Measurements from ENCODE around the gene NUMB.
"Not testable (repeated sequence)": the region's sequence is repeated elsewhere in the genome, so short reads cannot be mapped to it uniquely, and the experiment has no call there.

Gene NUMB

DNA sequence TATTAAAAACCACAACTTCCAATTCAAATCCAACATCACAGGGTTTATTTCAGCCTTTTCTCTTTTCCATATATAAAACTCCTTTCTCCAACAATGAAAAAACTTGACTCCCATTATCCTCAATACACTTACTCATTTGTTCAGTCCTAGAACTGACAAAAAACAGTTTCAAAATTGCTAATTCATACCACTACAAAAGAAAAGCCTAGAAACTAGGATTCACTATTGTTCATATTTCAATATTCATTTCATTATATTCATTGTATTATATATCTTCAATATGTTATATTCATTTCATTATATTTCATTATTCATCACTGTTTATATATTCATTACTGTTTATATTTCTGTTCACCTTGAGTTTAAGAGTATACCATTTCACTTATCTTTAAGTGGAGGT, 85.8 kb downstream of the NUMB start:
- Mint-ChIP-seq H3K9me3 (no peaks in the 10 kb centered on the region), H3K27me3 (no peaks in the 10 kb centered on the region), H3K36me3 (ENCODE audit: low read depth) (peaks cover 4% of the 10 kb centered on the region), H3K27ac (no peak overlapping the region), H3K4me3 (no peak overlapping the region), H3K4me1 (ENCODE audit: low read depth) (peaks cover 6% of the 10 kb centered on the region)

GRCh38 chr14:73370561-73370960, 87.8 kb downstream of the NUMB start:
- Mint-ChIP-seq H3K27ac (no peak overlapping the region), H3K36me3 (ENCODE audit: low read depth) (no peaks in the 10 kb centered on the region), H3K4me1 (ENCODE audit: low read depth) (peaks cover 6% of the 10 kb centered on the region), H3K27me3 (no peaks in the 10 kb centered on the region), H3K4me3 (no peak overlapping the region), H3K9me3 (no peaks in the 10 kb centered on the region)

DNA sequence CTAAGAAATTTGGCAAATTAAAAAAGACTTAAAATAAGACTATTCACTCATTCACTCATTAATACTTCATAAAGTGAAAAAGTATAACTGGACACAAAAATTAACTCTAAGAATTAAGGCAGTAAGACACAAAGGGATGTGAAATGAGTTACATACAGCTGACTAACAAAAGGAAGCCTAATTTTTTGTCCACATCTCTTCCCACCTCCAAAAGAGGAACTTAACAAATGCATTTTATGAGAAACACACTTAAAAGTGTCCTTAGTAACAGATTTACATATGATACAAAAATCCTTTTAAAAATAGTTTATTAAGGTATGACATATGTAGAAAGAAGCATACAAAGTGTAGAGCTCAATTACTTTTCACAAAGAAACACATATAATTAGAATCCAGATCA, 88.9 kb downstream of the NUMB start:
- no peaks in the 10 kb centered on the region for H3K9me3 Mint-ChIP-seq
- H3K27ac Mint-ChIP-seq, result no peak overlapping the region
- peaks cover 6% of the 10 kb centered on the region for H3K4me1 Mint-ChIP-seq (ENCODE audit: low read depth)
- H3K36me3 Mint-ChIP-seq (ENCODE audit: low read depth), result no peaks in the 10 kb centered on the region
- no peaks in the 10 kb centered on the region for H3K27me3 Mint-ChIP-seq
- no peak overlapping the region for H3K4me3 Mint-ChIP-seq

- Mint-ChIP-seq H3K4me1 (ENCODE audit: low read depth) (peaks cover 6% of the 10 kb centered on the region), H3K27ac (no peak overlapping the region), H3K27me3 (no peaks in the 10 kb centered on the region), H3K4me3 (no peak overlapping the region), H3K9me3 (no peaks in the 10 kb centered on the region), H3K36me3 (ENCODE audit: low read depth) (peaks cover 5% of the 10 kb centered on the region)
Observed at GRCh38 chr14:73368616-73369015, 89.7 kb downstream of the NUMB start.

DNA sequence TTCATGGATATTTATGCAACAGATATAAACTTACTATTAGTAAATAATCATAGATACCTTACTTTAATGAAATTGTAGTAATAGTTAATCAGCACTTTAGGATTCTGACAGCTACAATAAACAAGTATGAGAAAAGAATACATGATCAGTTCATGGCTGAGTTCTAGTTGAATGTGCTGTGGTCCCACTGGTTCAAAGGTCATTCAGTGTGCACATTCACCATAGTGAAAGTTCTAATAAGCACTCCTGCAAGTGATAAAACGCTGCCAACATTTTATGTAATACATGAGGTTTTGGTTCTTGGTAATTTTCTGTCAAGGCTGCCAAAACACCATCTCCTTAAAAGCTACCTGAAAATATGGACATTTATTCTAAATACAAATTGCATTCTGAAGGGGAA, 92.6 kb downstream of the NUMB start:
- Mint-ChIP-seq H3K9me3 (no peaks in the 10 kb centered on the region), H3K27ac (no peak overlapping the region), H3K4me3 (no peak overlapping the region), H3K36me3 (ENCODE audit: low read depth) (peaks cover 9% of the 10 kb centered on the region), H3K27me3 (no peaks in the 10 kb centered on the region), H3K4me1 (ENCODE audit: low read depth) (no peaks in the 10 kb centered on the region)

GRCh38 chr14:73364559-73364958, 93.8 kb downstream of the NUMB start:
- Mint-ChIP-seq H3K4me1 (ENCODE audit: low read depth) (no peaks in the 10 kb centered on the region), H3K4me3 (no peak overlapping the region), H3K27ac (no peak overlapping the region), H3K36me3 (ENCODE audit: low read depth) (peaks cover 9% of the 10 kb centered on the region), H3K27me3 (no peaks in the 10 kb centered on the region), H3K9me3 (no peaks in the 10 kb centered on the region)

GRCh38 chr14:73359445-73359844, 98.9 kb downstream of the NUMB start:
- Mint-ChIP-seq H3K9me3 (no peaks in the 10 kb centered on the region), H3K4me1 (ENCODE audit: low read depth) (no peaks in the 10 kb centered on the region), H3K27me3 (no peaks in the 10 kb centered on the region), H3K27ac (no peak overlapping the region), H3K36me3 (ENCODE audit: low read depth) (peaks cover 12% of the 10 kb centered on the region), H3K4me3 (no peak overlapping the region)

- Mint-ChIP-seq H3K4me3 (no peak overlapping the region), H3K4me1 (ENCODE audit: low read depth) (no peaks in the 10 kb centered on the region), H3K9me3 (no peaks in the 10 kb centered on the region), H3K36me3 (ENCODE audit: low read depth) (peaks cover 5% of the 10 kb centered on the region), H3K27ac (no peak overlapping the region), H3K27me3 (no peaks in the 10 kb centered on the region)
Observed at GRCh38 chr14:73358187-73358586, 100.2 kb downstream of the NUMB start.

- H3K36me3 Mint-ChIP-seq (ENCODE audit: low read depth); H3K27ac Mint-ChIP-seq; H3K27me3 Mint-ChIP-seq; H3K4me3 Mint-ChIP-seq; H3K9me3 Mint-ChIP-seq; H3K4me1 Mint-ChIP-seq (ENCODE audit: low read depth): not testable (repeated sequence)
Observed at GRCh38 chr14:73349091-73349490, 109.3 kb downstream of the NUMB start.

GRCh38 chr14:73344319-73344718, 114.0 kb downstream of the NUMB start:
- Mint-ChIP-seq H3K9me3 (no peaks in the 10 kb centered on the region), H3K4me1 (ENCODE audit: low read depth) (no peaks in the 10 kb centered on the region), H3K27ac (no peak overlapping the region), H3K4me3 (no peak overlapping the region), H3K27me3 (no peaks in the 10 kb centered on the region), H3K36me3 (ENCODE audit: low read depth) (peaks cover 5% of the 10 kb centered on the region)

DNA sequence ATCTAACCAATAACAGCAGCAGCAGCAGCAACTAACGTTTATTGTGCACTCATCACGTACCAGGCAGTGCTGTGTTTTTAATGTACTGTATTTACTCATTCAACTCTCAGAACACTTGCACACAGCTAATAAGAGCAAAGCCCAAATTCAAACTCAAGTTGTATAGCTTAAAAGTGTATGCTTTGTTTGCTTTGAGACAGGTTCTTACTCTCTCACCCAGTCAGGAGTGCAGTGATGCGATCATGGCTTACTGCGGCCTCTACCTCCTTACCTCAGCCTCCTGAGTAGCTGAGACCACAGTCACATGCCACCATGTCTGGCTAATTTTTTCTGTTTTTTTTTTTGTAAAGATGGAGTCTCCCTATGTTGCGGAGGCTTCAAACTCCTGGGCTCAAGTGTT, 115.7 kb downstream of the NUMB start:
- no peaks in the 10 kb centered on the region for H3K4me1 Mint-ChIP-seq (ENCODE audit: low read depth)
- H3K27me3 Mint-ChIP-seq, result no peaks in the 10 kb centered on the region
- no peaks in the 10 kb centered on the region for H3K9me3 Mint-ChIP-seq
- no peak overlapping the region for H3K27ac Mint-ChIP-seq
- H3K36me3 Mint-ChIP-seq (ENCODE audit: low read depth), result peaks cover 5% of the 10 kb centered on the region
- no peak overlapping the region for H3K4me3 Mint-ChIP-seq

GRCh38 chr14:73339846-73340595, 118.3 kb downstream of the NUMB start:
- Mint-ChIP-seq H3K27me3 (no peaks in the 10 kb centered on the region), H3K9me3 (no peaks in the 10 kb centered on the region), H3K4me1 (ENCODE audit: low read depth) (no peaks in the 10 kb centered on the region), H3K36me3 (ENCODE audit: low read depth) (peaks cover 5% of the 10 kb centered on the region), H3K27ac (no peak overlapping the region), H3K4me3 (no peak overlapping the region)

DNA sequence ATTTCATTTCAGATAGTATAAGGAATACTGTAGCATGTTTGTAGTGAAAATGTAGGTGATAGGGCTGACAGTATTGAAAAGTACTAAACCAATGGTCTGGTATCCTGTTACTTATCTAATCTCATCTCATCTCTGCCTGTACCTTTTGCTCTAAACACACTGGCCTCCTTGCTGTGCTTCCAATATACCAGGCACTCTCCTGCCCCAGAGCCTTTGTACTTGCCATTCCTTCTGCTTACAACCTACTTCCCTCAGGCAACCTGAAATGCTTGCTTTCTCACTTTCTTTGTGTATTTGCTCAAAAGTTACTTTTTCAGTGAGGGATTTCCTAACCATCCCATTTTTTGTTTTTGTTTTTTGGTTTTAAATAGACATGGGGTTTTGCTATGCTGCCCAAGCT, 119.1 kb downstream of the NUMB start:
- H3K9me3 Mint-ChIP-seq, result no peaks in the 10 kb centered on the region
- peaks cover 5% of the 10 kb centered on the region for H3K36me3 Mint-ChIP-seq (ENCODE audit: low read depth)
- H3K4me3 Mint-ChIP-seq, result no peak overlapping the region
- H3K27ac Mint-ChIP-seq, result no peak overlapping the region
- no peaks in the 10 kb centered on the region for H3K4me1 Mint-ChIP-seq (ENCODE audit: low read depth)
- no peaks in the 10 kb centered on the region for H3K27me3 Mint-ChIP-seq

DNA sequence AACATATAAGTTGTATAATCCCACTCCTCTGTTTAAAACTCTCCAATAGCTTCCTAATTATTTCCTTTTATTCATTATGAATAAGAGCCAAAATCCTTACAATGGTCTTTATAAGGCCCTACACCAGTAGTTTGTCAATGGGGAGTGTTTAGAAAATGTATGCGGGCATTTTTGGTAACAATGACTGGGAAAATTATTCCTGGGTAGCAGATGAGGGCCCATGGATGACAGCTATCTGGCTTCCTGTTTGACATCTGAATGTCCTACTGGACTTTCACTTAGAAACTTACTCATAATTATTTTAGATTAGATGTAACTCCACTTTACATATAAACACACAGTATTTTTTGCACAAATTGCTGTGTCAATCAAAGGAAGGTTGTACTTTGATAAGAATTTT, 119.8 kb downstream of the NUMB start:
- no peaks in the 10 kb centered on the region for H3K27me3 Mint-ChIP-seq
- H3K4me3 Mint-ChIP-seq, result no peak overlapping the region
- H3K27ac Mint-ChIP-seq, result no peak overlapping the region
- peaks cover 6% of the 10 kb centered on the region for H3K36me3 Mint-ChIP-seq (ENCODE audit: low read depth)
- H3K9me3 Mint-ChIP-seq, result no peaks in the 10 kb centered on the region
- H3K4me1 Mint-ChIP-seq (ENCODE audit: low read depth), result no peaks in the 10 kb centered on the region

DNA sequence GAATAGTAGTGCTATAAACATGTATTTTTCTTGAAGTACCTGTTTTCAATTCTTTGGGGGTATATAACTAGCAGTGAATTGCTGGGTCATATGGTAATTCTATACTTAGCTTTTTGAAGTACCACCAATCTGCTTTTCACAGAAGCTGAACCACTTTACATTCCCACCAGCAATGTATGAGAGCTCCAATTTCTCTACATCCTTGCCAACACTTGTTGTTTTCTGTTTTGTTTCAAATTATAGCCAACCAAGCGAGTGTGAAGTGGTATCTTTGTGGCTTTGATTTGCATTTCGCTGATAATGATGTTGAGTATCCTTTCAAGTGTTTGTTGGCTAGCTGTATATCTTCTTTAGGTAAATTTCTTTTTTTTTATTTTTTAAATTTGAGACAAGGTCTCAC, 125.3 kb downstream of the NUMB start:
- Mint-ChIP-seq H3K27ac (no peak overlapping the region), H3K27me3 (no peaks in the 10 kb centered on the region), H3K36me3 (ENCODE audit: low read depth) (peaks cover 6% of the 10 kb centered on the region), H3K4me3 (no peak overlapping the region), H3K4me1 (ENCODE audit: low read depth) (no peaks in the 10 kb centered on the region), H3K9me3 (no peaks in the 10 kb centered on the region)

DNA sequence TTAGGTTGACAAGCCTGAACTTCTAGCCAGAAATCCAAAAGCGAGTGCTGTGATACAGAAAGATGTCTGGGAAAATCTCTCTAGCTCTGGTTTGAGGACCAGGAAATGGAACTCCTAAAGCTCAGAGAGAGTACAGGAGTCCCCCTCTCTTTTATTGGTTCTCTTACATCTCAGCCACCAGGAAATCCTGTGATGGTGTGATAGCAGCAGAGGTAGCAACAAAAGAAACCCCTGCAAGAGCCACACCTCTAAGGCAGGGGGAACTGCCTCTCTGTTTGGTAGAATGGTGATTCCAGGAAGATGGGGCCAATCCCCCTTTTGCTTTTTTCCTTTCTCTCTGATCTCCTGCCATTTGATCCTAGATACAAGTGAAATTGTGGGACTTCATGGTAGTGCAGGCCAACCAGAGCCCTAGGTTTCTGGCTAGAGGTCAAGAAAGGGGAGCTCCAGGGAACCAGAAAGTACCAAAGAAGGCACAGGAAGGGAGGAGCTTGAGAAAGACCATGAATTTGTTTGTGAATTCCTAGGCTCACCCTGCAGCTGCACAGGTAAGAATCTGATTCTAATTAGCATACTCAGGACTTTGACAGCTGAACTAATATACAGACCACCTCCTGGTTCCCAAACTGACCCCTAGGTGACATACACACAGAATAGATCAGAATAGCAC, 132.6 kb downstream of the NUMB start:
- Mint-ChIP-seq H3K4me1 (ENCODE audit: low read depth) (peaks cover 38% of the 10 kb centered on the region), H3K36me3 (ENCODE audit: low read depth) (no peaks in the 10 kb centered on the region), H3K4me3 (no peak overlapping the region), H3K27me3 (no peaks in the 10 kb centered on the region), H3K9me3 (no peaks in the 10 kb centered on the region), H3K27ac (no peak overlapping the region)

Measured in stimulated activated naive CD8-positive, alpha-beta T cell treated with anti-CD3 and anti-CD28 coated beads, Interleukin-15, Interleukin-2, amounts not matched to agents 100 ng/mL and 50 ng/mL, for 24 hours (primary cell).